ENCODE data around the gene CHST6.

- no peak for TF ChIP-seq CTCF (IDR thresholded peaks at IDR 0.05)
- TF ChIP-seq POLR2A (IDR thresholded peaks at IDR 0.05) = no peak
Observed at GRCh38 chr16:75506574-75506973, 11.3 kb upstream of the CHST6 start.
